ENCODE results near the gene FAM81A.
A peak's percentile ranks its signal among the peaks of the same experiment; 100 is the strongest.
"Not testable (repeated sequence)": the region's sequence is repeated elsewhere in the genome, so short reads cannot be mapped to it uniquely, and the experiment has no call there.

FAM81A gene

DNA sequence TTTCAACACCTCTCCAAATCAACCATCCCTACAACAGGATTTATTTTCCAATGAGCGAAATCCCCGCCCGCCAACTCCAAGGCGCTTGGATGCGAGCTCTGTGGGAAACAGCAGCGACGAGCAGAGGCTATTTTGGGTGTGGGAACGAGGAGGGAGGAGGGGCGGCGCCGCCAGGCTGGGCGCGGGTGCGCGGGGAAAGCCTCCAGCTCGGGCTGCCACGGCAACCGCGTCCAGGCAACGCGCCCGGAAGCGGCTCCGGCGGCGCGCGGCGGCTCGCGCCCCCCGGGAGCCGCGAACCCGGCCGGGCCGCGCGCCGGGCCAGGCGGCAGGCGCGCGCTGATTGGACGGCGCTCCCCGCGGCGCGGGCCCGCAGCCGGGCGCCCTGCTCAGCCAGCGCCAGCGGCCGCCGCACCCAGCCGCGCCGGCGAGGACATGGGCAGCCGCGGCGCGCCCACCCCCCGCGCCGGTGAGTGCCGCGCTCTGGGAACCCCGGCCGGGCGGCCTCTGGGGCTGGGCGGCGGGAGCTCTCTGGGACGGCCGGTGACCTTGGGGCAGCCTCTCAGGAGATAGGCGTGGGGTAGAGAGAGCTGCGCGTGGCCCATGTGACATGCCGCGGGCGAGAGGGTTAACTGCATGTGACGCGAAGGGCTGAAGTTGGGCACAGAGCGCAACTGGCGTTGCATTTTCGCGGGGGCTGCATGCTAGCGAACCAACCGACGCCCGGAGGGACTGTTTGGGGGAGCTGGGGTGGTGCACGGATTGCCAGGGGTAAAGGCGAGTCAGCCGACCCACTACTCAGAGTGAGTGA, at the start of gene FAM81A:
Gene FAM81A, plus strand, starts transcription at position 370 of the 808 bp plus-strand sequence. CDS start 20,441 bp downstream, outside the sequence.
- ATAC-seq = peak; percentile 60 to 61

GRCh38 chr15:59388670-59389069, 49.3 kb upstream of the FAM81A start:
- ATAC-seq = no peak

- no peak for ATAC-seq
Observed at GRCh38 chr15:59392299-59392698, 45.7 kb upstream of the FAM81A start.

- ATAC-seq = peak; percentile 25 to 43
Observed at GRCh38 chr15:59394166-59394661, 43.8 kb upstream of the FAM81A start.

DNA sequence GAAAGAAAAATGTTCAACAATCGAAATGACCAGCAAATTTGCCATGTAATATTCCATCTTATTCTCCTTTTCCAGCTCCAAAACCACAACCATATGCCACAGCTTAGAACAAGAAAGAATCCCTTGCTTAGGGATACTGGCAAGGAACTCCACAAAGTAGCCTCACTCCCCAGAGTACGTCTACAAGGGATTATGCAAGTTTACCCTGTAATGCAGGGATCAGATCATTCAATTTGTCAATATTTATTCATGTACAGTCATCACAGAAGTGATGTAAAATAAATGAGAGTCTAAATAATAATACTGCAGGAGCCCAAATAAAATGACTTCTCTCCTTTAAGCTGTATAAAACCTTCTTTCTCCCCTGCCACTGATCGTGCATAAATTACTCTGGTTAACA, 41.8 kb upstream of the FAM81A start:
- ATAC-seq = no peak

GRCh38 chr15:59396679-59397078, 41.3 kb upstream of the FAM81A start:
- ATAC-seq = no peak

- ATAC-seq = no peak
Observed at GRCh38 chr15:59398220-59398619, 39.8 kb upstream of the FAM81A start.

DNA sequence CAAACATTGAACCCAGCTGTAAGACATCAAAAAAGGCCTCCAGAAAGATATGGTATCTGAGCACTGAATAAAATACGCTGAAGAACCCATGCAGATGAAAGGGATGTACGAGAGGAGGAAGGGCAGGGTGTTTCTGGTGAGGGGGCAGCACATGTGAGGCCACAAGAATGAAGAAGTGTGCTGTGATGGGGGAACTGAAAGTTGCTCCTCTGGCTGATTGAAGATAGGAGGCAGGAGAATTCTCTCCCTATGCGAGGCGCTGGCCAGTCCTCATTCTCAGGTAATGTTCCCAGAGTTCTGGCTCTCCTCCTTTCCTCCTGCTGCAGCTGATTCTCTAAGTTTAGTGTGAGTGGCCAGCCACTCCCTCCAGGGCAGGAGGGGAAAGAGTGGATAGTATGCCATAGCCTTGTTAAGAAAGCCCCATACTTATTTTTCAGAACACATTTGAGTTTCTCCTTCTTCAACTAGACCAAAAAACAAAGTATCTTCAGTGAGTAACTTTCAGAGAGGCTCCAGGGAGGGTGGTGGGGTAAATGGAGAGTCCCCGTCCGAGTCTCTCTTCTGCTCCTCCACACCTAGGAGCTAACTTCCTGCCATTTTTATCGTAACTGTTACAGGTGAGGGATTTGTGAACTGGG, 38.4 kb upstream of the FAM81A start:
- peak; percentile 51 to 55 for ATAC-seq

DNA sequence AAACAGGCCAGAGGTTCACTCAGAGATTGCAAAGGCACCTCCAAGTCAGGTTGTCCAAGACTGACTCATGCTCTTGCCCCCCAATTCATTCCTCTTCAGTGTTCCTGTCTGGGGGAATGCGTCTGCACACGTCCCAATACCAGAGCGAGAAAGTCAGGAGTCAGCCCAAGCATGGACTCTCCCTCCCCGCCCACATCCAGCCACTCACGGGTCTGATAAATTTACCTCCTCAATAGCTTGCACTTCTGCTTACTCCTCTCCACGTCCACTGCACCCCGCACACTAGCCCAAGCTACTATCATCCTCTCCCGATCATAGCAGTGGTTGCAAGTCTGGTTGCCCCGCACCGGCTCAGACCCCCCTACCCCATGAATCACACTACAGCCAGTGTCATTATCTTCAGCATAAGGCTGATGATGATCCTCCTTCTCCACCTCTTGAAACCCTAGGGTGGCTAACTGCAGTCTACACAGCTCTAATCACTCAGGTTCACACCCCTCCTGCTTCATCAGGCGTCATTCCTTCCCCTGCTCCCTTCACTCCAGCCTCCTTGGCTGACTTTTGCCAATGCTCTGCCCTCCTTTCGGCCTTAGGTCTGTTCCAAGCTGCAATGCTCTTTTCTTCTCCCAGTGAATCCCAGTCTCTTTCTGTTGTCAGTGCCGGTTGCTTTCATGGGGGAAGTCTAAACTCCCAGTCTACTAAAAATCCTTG, 37.7 kb upstream of the FAM81A start:
- no peak for ATAC-seq

DNA sequence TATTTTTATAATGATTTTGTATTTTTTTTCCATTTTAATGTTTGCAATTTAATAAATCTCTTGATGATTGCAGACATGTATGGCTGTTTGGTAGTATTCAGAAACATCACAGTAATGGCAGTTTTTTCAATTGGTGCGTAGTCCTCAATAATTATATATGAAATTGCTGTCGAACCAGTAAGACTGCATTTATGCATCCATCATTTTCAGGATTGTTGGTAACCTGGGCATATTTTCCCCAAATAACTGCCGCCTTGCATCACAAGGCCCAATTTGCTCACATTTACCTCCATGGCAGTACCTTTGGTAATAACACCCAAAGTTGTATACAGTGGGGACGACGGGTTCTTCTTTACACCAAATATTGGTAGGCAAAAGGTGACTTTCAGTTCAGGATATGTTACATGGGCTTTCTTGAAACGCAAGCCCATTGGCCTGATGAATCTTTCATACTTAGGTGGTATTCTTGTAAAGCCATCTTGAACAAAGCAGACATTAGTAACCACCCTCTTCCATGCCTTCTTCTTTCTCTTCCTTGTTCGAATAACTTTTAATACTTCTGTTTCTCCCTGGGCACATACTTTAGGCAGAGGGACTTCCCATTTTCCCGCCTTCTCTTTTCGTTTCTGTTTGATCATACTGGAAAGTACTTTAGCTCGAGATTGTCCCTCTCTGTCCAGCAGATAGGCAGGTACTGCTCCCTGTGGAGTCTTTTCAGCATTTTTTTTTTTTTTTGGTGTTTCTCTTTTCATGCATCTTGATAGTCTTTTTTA, 36.7 kb upstream of the FAM81A start:
- not testable (repeated sequence) for ATAC-seq

DNA sequence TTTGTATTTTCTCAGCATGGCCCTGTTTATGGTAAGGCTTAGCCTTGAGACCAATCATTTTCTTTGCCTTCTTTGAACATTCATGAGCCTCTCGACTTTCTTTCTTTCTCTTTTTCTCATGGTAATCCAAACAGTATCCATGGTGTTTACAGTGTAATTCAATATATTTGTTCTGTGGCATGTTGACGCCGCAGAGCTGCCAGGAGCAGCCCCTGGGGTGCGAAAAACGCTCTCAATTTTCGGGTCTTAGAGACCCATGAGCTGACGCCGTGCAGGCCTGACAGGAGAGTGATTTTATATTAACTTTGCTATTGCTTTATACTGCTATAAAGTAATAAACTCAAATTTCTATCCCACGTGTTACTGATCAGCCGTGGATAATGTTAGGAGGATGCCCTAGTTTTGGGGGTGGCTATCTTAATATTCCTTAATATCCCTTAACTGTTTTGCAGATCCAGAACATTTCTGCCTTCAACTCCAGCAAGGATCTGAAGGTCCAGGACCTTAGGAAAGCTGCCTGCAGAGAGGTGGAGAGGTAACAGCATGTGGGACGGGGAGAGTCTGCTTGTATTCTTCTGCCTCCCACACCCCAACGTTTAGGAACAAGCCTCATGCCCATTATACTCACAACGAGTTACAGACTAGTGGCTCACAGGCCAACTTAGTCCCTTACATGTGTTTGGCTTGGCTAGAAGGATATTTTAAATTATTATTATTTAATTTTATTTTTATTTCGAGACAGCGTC, 36.0 kb upstream of the FAM81A start:
- ATAC-seq = no peak

DNA sequence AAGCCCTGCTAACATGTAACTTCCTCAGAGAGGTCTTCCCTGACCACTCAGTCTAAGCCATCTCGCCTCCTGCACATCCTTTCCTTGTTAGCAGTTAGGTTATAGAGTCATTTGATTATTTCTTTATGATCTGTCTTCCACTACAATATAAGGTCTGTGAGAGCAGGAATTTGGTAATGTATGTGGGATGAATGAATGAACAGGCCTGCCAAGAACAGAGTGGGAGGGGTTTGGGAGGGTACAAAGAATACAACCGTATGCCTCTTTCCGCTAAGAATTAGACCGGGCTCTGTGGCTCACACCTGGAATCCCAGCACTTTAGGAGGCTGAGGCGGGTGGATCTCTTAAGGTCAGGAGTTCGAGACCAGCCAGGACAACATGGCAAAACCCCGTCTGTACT, 32.9 kb upstream of the FAM81A start:
- ATAC-seq = no peak

GRCh38 chr15:59406446-59406845, 31.5 kb upstream of the FAM81A start:
- no peak for ATAC-seq

DNA sequence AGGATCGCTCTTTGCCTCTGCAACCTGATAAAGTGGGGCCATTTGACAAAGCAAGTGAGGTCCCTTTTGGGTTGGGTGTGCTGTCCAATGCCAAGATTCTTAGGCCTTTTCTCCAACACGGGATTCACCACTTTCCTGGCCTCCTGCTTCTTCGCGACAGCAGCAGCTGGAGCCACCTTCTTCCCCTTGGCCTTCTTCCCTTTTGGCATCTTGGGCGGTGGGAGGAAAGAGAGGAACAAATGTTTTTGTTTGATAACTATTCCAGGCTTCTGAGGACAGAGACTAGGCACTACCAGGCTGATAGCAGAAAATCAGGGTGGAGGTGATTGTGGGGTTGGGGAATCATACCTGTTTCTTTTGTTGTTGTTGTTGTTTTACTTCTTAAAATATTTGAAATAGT, 30.0 kb upstream of the FAM81A start:
- ATAC-seq = no peak

- no peak for ATAC-seq
Observed at GRCh38 chr15:59410391-59410896, 27.5 kb upstream of the FAM81A start.

DNA sequence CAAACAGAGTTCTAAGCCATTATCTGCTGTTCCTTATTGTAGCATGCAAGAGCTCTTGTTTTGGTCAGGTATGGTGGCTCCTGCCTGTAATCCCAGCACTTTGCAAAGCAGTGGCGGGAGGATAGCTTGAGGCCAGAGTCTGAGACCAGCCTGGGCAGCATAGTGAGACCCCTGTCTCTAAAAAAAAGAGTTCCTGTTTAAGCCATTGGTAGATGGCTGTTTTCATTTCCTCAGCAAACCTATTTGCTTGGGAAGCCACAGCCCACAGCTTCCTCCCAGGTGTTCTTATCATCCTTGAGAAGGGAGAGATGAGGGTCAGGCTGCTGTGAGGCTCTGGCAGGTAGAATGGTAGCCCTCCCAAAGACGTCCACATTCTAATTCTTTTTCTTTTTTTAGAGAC, 24.4 kb upstream of the FAM81A start:
- ATAC-seq = no peak

DNA sequence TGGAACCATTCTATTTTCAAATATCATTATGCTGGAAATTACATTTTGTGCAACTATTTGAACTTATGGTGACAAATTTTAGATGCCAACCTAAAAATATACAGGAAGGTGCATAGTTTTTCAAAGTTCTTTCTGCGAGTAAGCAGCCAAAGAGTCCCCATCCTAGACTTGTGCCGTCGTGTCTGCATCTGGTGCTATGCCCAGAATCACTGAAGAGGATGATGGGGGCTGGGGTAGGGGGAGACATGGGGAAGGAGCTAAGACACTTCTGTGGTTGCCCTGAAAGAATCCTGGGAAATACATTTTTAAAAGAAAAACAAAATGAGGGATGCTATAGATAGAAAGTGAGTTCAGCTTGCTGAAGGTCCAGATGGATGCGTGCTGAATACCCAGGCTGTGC, 21.2 kb upstream of the FAM81A start:
- ATAC-seq = no peak

DNA sequence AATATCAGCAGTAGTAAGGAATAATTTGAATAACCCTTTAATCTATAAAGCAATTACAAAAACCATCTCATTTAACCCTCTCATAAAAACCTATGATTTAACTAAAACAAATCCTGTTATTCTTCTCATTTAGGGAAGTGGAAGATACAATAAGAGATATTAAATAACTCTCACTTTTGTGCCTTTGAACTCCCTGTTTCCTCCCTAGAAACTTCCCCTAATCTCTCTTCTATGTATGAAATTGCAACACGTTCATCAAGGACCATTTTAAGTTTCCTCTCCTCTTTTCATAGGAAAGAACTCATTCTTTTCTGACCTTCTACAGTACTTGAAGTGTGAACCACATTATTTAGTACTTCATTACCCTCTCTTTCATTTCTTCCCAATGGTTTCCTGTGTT, 18.8 kb upstream of the FAM81A start:
- ATAC-seq = no peak

DNA sequence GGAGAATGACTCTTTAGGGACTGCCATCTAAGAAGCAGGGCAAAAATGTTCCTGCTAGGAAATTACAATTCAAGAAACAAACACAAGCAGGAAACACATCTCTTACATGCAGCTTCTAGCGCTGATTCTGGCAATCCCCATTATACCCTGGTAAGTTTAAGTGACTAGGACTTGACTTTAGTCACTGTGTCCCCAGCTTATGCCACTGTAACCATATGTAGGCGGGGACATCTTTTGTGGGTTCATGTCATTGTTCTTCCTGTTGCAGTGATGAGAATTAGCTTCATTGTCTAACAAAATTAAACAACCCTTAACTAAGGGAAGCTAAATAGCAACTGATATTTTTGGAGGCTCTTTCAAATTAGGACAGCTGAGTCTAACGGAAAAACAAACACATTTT, 17.9 kb upstream of the FAM81A start:
- ATAC-seq = peak; percentile 68 to 71

- no peak for ATAC-seq
Observed at GRCh38 chr15:59420986-59421618, 16.9 kb upstream of the FAM81A start.

GRCh38 chr15:59424616-59425015, 13.4 kb upstream of the FAM81A start:
- no peak for ATAC-seq

Measured in activated CD4-positive, CD25-positive, alpha-beta regulatory T cell treated with anti-CD3 and anti-CD28 coated beads, Interleukin-2, amount 50 U/mL, for 24 hours (primary cell).